Erythroblast (primary cell): ENCODE data around the gene U2AF2.

ENCODE experiments used
- DNase-seq, 2 experiments: peaks; one replicate each; lab custom pipeline; 2025; lab: John Stamatoyannopoulos, UW
- GATA1 ChIP-seq: IDR thresholded peaks from 2 replicates; pipeline ENCODE4 v1.6.1; 2011; ENCODE audit warnings: low read depth, mild to moderate bottlenecking, control low read depth, low read length, moderate library complexity
- POLR2A ChIP-seq: IDR thresholded peaks from 2 replicates; pipeline ENCODE4 v1.6.1; 2011; ENCODE audit warnings: mild to moderate bottlenecking, low read length

Gene U2AF2

DNA sequence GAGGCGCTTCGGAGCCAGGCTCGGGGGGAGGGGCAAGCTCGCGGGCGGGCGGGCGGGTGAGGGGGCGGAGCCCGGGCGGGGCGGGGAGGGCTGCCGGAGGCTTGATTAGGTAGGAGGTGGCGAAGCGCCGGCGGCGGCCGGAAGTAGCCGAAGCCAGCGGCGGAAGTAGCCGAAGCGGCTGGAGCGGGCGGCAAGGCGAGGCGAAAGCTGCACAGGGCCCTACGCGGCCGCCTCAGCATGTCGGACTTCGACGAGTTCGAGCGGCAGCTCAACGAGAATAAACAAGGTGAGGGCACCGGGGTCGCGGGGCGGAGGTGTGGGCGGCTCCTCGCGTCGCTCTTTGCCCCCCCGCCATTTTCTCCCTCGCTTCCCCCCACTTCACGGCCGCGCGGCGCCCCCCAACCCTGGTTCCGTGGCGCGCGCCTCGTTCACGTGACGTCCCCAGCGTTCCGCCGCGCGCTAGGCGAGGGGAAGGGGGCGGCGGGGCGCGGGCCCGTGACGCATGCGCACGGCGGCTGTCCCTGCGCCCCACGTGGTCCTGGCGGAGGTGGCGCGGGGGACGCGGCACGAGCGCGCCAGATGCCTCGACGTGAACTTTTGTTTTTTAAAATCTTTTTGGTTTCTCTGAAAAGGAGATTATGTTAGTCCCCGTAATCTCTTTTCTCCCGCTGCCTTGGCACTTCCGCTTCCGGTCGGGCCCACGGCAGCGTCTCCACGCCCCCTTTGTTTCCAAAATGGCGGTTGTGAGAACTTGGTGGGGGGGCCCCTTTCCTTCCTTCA lies at the start of gene U2AF2:
U2AF2 (plus strand) TSS at position 168 of the 780 bp plus-strand sequence; CDS start at position 238, 70 bp downstream.
- peak; percentile 95 to 98 for DNase-seq
- peak; percentile 73 for TF ChIP-seq POLR2A
- no peak for TF ChIP-seq GATA1

DNA sequence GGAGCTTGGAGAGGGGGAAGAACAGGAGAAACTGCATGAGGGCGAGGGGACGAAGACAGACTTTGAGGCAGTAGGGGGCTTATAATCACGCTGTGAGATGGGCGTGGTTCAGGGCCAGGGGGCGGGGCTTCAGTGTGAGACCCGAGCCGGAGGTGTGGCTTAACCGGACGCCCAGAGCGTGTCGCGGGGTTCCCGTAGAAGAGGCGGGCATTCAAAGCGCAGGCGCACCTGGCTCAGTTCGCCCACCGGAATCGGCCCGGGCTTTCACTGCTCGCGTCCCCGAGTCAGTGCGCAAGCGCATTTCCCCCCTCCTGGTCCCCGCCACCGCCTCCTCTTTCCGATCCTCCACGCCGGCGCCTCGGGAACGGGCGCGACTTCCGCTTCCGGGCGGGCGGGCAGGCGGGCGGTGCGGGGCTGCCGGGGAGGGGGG lies 49.6 kb upstream of the U2AF2 start:
- peak; percentile 92 to 94 for DNase-seq
- TF ChIP-seq POLR2A, result peak; percentile 57
- no peak for TF ChIP-seq GATA1

DNA sequence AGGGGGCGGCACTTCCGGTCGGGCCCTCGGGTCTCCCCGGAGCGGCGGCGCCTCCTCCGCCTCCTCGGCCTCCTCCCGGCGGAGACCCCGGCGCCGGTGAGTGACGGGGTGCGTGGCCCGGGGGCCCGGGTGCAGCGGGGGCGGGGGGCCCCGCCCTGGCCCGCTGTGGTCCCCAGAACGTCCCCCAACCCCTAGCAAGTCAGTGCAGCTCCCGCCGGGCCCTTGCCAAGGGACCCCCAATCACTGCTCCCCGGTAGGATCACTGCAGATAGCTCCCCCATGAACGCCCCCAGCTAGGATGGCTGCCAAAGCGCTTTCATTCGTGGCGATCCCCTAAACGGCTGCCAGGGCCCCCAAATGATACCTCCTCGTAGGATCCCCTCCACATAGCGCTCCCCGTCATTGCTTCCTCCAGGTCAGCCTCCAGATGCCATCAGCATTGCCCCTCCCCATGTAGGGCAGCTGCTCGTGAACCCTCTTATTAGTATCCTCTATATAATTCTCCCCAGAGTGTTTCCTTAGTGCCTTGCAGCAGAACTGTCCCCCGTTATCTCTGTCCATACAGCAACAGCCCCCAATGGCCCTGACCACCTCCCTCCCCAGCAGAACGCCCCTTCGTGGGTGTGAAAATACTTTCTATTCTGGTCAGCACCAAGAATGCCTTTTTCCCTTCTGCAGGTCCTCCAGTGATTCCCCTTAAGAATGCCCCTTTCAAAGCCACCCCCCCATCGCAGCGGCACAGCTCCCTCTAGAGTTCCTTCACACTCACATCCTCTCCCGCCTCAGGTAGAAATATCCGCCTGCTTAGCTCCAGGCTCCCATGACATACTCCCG lies 49.0 kb upstream of the U2AF2 start, which contains the start of gene ZNF865:
ZNF865 (plus strand) TSS at position 11 of the 834 bp plus-strand sequence. CDS start 7,972 bp downstream, outside the sequence.
- TF ChIP-seq GATA1, result no peak
- TF ChIP-seq POLR2A, result peak; percentile 20
- peak; percentile 80 to 85 for DNase-seq

DNA sequence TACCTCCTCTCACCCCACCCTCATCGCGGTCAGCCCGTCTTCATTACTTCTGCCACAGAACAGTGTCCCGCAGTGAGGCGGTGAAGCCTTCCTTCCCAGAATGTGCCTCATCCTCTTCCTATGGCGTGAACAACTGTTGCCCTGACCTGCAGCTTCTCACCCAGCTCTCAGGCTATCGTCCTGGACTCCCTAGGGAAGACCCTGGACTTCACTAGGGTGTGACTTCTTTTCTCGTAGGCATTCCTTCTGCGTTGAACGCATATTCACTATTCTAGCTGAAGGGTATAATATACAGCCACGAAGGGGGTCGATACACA lies 48.4 kb upstream of the U2AF2 start:
- DNase-seq, result no peak
- TF ChIP-seq GATA1 (no peak), POLR2A (no peak)

DNA sequence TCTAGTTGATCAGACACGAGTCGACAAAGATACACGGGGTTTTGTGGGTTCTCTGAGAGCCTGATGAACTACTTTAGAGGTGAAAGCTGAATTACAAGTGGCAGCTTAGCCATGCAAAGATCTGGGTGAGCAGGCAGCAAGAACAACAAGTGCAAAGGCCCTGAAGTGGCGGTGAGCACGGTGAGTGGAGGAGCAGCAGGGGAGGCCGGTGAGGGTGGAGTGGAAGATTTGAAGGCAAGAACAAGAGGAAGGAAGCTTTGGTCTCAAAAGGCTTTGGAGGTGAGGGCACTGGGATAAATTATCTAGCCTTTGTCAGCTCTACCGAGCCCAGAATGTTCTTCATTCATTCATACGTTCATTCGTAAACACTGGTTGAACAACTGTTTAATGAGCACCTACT lies 48.0 kb upstream of the U2AF2 start:
- no peak for TF ChIP-seq POLR2A
- no peak for TF ChIP-seq GATA1

DNA sequence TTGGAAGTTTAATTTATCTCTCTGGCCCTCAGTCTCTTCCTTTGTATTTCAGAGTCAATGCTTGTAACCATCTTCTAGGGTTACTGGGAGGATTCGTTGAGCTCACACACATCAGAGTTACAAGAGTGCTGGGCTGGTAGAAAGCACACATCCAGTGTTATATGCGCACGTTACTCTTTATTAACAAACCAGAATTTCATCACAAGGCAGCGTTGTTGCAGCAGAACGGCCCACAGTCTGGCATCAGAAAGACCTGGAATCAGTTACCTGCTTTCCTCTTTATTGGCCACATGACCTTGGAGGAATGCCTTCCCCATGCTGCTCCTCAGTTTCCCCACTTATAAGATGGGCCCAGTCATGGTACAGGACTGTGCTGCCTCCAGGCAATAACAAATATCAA lies 45.5 kb upstream of the U2AF2 start:
- no peak for DNase-seq
- TF ChIP-seq GATA1 (no peak), POLR2A (no peak)

More for the DNA sequence above, 48.0 kb upstream of the U2AF2 start:
- DNase-seq, result no peak

DNA sequence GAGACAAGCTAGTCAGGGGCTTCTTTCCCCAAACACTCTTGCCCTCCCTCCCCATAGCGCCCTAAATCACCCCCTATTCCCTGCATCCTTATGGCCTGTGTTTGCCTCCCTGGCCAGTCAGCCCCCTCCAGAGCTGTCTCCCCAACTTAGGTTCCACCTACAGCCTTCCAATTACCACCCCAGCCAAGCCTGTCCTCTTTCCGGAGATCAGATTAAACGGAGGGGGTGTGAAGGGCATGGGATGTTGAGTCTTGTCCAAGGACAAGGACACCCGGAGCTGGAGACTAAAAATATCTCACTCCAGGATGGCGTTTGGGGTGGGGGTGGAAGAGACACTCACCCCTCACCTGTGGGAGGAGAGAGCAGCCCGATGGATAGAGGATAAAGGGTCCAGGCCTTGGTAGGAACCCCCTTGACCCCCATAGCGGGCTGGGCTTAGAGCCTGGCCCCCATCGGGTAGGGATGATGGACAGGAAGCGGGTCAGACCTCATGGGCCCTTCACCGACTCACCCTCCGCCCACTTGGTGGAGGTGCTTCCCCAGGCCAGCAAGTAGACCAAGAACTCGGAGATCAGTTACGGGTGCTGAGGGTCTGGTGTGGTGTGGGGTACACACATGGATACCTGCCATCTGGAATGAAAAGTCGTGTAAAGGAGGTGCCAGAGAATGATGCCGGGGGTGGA lies 43.4 kb upstream of the U2AF2 start:
- no peak for DNase-seq
- TF ChIP-seq GATA1, result no peak
- TF ChIP-seq POLR2A, result no peak

DNA sequence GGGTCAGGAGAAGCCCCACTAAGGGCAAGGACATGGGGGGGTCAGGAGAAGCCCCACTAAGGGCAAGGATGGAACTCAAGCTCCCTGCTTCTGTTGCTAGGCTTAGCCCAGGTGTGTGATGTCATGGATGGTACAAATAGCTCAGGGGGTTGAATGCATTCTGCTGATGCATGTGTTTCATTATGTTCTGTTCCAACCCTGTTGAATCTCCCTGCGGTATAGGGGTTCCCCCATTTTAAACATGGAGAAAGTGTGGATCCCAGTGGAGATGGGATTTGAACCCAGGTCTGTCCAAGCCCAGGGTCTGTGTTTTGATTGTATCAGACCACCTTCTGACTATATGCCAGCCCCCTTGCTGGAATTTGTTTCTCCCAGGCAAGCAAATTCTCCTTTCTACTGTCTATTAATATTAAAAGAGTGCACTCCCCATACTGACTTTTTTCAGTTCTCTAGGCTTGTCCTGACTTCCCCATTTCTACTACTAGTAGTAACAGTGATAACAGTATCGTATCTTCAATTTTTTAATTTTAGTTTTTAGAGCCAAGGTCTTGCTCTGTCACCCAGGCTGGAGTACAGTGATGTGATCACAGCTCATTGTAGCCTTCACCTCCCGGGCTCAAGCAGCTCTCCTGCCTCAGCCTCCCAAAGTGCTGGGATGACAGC lies 42.7 kb upstream of the U2AF2 start:
- DNase-seq, result no peak
- no peak for TF ChIP-seq POLR2A
- TF ChIP-seq GATA1, result no peak

DNA sequence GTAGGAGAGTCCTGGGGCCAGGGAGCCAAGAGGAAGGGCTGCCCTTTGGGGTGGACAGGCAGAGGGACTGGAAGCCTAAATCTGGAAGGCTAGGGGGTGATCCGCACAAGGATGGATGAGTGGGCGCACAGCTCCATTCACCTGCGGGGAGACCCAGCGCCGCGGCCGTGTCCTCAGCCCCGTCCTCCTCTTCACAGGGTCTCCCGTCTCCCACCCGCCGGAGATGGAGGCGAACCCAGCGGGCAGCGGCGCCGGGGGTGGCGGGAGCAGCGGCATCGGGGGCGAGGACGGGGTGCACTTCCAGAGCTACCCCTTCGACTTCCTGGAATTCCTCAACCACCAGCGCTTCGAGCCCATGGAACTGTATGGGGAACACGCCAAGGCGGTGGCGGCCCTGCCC lies 41.4 kb upstream of the U2AF2 start:
- DNase-seq, result no peak
- TF ChIP-seq POLR2A (no peak), GATA1 (no peak)

DNA sequence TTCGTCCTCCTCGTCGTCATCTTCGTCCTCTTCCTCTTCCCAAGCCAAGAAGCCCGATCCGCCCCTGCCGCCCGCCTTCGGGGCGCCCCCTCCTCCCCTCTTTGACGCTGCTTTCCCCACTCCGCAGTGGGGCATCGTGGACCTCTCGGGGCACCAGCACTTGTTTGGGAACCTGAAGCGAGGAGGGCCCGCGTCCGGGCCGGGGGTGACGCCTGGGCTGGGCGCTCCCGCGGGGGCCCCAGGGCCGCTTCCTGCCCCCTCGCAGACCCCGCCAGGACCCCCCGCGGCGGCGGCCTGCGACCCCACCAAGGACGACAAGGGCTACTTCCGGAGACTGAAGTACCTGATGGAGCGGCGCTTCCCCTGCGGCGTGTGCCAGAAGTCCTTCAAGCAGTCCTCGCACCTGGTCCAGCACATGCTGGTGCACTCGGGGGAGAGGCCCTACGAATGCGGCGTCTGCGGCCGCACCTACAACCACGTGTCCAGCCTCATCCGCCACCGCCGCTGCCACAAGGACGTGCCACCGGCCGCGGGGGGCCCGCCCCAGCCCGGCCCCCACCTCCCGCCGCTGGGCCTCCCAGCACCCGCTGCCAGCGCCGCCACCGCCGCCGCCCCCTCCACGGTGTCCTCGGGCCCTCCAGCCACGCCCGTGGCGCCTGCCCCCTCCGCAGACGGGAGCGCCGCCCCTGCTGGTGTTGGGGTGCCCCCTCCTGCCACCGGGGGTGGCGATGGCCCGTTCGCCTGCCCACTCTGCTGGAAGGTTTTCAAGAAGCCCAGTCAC lies 40.7 kb upstream of the U2AF2 start:
- DNase-seq, result no peak
- no peak for TF ChIP-seq GATA1
- TF ChIP-seq POLR2A, result no peak

DNA sequence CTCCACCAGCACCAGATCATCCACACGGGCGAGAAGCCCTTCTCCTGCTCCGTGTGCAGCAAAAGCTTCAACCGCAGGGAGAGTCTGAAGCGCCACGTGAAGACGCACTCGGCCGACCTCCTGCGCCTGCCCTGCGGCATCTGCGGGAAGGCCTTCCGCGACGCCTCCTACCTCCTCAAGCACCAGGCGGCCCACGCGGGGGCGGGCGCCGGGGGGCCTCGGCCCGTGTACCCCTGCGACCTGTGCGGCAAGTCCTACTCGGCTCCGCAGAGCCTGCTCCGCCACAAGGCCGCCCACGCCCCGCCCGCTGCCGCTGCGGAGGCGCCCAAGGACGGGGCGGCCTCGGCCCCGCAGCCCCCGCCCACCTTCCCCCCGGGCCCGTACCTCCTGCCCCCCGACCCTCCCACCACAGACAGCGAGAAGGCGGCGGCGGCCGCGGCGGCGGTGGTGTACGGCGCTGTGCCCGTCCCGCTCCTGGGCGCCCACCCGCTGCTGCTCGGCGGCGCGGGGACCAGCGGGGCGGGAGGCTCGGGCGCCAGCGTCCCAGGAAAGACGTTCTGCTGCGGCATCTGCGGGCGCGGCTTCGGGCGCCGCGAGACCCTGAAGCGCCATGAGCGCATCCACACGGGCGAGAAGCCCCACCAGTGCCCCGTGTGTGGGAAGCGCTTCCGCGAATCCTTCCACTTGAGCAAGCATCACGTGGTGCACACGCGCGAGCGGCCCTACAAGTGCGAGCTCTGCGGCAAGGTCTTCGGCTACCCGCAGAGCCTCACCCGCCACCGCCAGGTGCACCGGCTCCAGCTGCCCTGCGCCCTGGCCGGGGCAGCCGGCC lies 39.9 kb upstream of the U2AF2 start:
- TF ChIP-seq POLR2A (no peak), GATA1 (no peak)
- no peak for DNase-seq
